ENCODE measurements around the gene SUCLG1. TPM values are rescaled to one million over a fixed set of nuclear protein-coding genes. Genes with fewer than 3 reads are reported as not detected.
A peak's percentile ranks its signal among the peaks of the same experiment; 100 is the strongest.

The SUCLG1 gene
- total RNA-seq, 1 experiment from 2014 or later = 105 TPM

DNA sequence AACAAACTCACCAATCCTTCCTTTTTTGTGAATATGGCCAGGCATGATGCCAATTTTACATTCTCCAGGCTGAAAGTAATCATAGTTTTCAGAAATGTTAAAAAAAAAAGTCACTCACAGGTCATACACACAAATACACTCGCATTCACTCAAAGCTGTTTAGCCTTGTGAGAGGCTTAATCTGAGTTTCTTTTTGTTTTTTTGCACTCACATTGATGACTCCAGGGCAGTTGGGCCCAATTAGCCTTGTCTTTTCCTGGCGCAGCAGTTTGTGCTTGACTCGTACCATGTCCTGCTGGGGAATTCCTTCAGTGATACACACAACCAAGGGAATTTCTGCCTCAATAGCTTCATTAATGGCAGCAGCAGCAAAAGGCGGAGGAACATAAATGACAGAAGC lies 18.0 kb downstream of the SUCLG1 start:
- intact Hi-C loops (cut with micrococcal nuclease) = no loop called here
- Mint-ChIP-seq H3K4me1 (ENCODE audit: insufficient read depth, unreplicated experiment) (peaks cover 17% of the 10 kb centered on the region), H3K27ac (ENCODE audit: low read depth, unreplicated experiment) (no peak overlapping the region), H3K9me3 (ENCODE audit: unreplicated experiment) (no peaks in the 10 kb centered on the region), H3K4me3 (ENCODE audit: unreplicated experiment) (no peak overlapping the region), H3K27me3 (ENCODE audit: insufficient read depth, unreplicated experiment) (no peaks in the 10 kb centered on the region), H3K36me3 (ENCODE audit: insufficient read depth, unreplicated experiment) (peaks cover 51% of the 10 kb centered on the region)
- DNase-seq (ENCODE audit: unreplicated experiment) = no peak
- ChIA-PET CTCF (no interaction called here), POLR2A (no interaction called here)
- TF ChIP-seq, protein P1, sequence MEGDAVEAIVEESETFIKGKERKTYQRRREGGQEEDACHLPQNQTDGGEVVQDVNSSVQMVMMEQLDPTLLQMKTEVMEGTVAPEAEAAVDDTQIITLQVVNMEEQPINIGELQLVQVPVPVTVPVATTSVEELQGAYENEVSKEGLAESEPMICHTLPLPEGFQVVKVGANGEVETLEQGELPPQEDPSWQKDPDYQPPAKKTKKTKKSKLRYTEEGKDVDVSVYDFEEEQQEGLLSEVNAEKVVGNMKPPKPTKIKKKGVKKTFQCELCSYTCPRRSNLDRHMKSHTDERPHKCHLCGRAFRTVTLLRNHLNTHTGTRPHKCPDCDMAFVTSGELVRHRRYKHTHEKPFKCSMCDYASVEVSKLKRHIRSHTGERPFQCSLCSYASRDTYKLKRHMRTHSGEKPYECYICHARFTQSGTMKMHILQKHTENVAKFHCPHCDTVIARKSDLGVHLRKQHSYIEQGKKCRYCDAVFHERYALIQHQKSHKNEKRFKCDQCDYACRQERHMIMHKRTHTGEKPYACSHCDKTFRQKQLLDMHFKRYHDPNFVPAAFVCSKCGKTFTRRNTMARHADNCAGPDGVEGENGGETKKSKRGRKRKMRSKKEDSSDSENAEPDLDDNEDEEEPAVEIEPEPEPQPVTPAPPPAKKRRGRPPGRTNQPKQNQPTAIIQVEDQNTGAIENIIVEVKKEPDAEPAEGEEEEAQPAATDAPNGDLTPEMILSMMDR (IDR thresholded peaks at IDR 0.05; ENCODE audit: unreplicated experiment) = no peak
- no TSS peak for BruUV-seq (replicated peaks)

DNA sequence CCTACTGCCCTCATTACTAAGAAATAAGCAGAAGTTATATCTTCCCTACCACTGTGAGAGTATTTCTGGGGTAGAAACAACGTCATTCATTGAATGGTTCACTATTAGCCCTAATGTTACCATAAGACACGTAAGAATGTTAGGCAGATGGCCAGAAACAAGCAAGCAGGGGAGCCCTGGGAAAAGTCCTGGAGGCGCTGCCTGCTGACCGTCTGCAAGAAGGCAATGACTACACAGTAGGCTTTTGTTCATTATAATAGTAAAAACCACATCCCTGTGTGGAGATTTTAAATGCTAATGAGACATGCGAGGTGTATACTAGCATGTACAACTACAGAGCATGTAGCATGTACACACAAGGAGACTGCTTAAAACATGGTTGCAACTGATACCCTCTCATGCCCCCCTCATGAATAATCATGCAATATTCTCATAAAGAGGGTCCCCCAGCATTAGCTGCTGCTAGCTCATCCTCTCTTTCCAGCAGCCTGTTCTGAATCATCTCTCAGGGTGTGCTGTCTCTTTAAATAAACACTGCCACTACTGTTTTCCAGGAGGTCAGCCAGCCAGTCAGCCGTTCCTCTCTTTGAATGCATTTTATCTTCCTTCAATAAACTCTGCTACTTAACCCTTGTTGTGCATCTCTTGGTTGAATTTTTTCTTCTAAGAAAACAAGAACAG lies 23.6 kb downstream of the SUCLG1 start:
- Mint-ChIP-seq H3K4me1 (ENCODE audit: insufficient read depth, unreplicated experiment) (no peaks in the 10 kb centered on the region), H3K27ac (ENCODE audit: low read depth, unreplicated experiment) (no peak overlapping the region), H3K36me3 (ENCODE audit: insufficient read depth, unreplicated experiment) (peaks cover 59% of the 10 kb centered on the region), H3K27me3 (ENCODE audit: insufficient read depth, unreplicated experiment) (no peaks in the 10 kb centered on the region), H3K9me3 (ENCODE audit: unreplicated experiment) (no peaks in the 10 kb centered on the region), H3K4me3 (ENCODE audit: unreplicated experiment) (no peak overlapping the region)
- POLR2A ChIA-PET = interaction anchor here (0.7 to 1.3 kb wide), 2 partner anchors 8 to 976 kb away, joined by 3 read pairs; no protein-coding TSS in a partner anchor
- no peak for DNase-seq (ENCODE audit: unreplicated experiment)
- BruUV-seq (replicated peaks) = no TSS peak
- TF ChIP-seq, protein P1 (IDR thresholded peaks at IDR 0.05; ENCODE audit: unreplicated experiment) = no peak
- CTCF ChIA-PET = no interaction called here
- intact Hi-C loops (cut with micrococcal nuclease) = no loop called here

DNA sequence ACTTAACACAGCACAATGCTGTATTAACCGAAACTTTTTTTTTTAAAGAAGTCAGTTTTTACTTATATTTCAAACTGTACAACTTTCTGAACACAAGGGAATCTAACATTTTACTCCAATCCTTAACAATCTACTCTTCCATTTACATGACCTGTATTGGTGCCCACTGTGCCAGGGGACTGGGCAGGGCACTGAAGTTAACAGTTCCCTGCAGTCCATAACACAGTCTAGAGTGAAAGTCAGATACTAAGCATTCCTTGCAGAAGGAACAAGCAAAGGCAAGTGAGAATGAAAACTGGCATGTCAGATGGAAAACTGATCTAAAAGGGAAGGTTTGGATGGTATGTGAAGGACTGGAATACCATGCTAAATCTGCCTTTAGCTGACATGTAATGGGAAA lies 29.8 kb downstream of the SUCLG1 start:
- Mint-ChIP-seq H3K9me3 (ENCODE audit: unreplicated experiment) (no peaks in the 10 kb centered on the region), H3K36me3 (ENCODE audit: insufficient read depth, unreplicated experiment) (peaks cover 57% of the 10 kb centered on the region), H3K4me3 (ENCODE audit: unreplicated experiment) (no peak overlapping the region), H3K27ac (ENCODE audit: low read depth, unreplicated experiment) (peak overlapping the region; percentile 52), H3K27me3 (ENCODE audit: insufficient read depth, unreplicated experiment) (no peaks in the 10 kb centered on the region), H3K4me1 (ENCODE audit: insufficient read depth, unreplicated experiment) (peaks cover 20% of the 10 kb centered on the region)
- ChIA-PET POLR2A (no interaction called here), CTCF (no interaction called here)
- no TSS peak for BruUV-seq (replicated peaks)
- intact Hi-C loops (cut with micrococcal nuclease) = loop anchor here (5.0 kb wide), 1 partner anchor 203 kb away; no protein-coding TSS in a partner anchor
- TF ChIP-seq, protein P1 (IDR thresholded peaks at IDR 0.05; ENCODE audit: unreplicated experiment) = no peak
- no peak for DNase-seq (ENCODE audit: unreplicated experiment)

DNA sequence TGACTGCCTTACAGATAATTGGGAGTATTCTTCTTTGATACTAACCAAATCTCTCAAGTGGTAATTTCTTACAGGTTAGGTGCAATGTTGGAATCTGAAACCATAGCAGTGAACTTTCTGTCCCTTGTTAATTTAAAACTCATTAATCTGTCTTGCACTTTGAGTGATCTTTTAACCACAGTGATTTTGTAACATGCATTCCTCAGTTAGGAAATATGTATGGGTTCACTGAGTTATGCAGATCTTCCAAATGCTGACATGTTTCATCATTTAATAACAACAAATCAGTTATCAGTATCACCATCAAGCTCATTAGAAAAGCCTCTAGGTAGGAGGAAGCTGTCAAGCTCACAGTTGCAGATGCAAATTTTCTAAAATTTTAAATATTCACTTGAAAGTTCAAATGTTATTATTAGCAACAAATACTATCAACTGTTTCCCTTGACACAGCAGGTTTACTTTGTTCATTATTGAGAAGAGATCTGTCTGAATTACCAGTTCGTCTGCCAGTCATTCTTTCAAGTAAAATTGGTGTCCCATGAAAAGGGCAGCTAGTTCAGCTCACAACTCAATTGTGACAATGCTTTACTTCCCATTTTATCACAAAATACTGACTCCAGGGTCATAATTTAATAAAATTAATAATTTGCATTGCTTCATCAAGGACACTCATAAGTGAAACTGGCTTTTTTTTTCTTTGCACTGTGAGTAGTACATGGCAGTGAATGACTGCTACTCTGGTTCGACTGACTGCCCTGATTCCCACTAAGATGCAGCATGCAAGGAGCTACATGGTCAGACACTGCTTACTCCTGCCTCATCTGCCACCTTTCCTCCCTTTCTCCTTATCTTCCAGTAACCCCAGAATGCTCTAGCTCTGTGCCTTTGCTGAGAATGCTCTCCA lies 31.6 kb downstream of the SUCLG1 start:
- peak; percentile 40 for DNase-seq (ENCODE audit: unreplicated experiment)
- no peaks in the 10 kb centered on the region for H3K27me3 Mint-ChIP-seq (ENCODE audit: insufficient read depth, unreplicated experiment)
- intact Hi-C loops (cut with micrococcal nuclease) = loop anchor here (5.0 kb wide), 1 partner anchor 205 kb away; no protein-coding TSS in a partner anchor
- no peak overlapping the region for H3K4me3 Mint-ChIP-seq (ENCODE audit: unreplicated experiment)
- TF ChIP-seq, protein P1 (IDR thresholded peaks at IDR 0.05; ENCODE audit: unreplicated experiment) = no peak
- BruUV-seq (replicated peaks) = no TSS peak
- H3K27ac Mint-ChIP-seq (ENCODE audit: low read depth, unreplicated experiment) = peak overlapping the region; percentile 11
- ChIA-PET CTCF (interaction anchor here (0.7 to 6.5 kb wide), 6 partner anchors 19 to 498 kb away, joined by 3 to 57 read pairs (median 4); no protein-coding TSS in a partner anchor), POLR2A (interaction anchor here (0.6 to 2.3 kb wide), 10 partner anchors 9 to 1077 kb away, joined by 3 to 15 read pairs (median 4); partner anchors contain the start of gene SUCLG1)
- no peaks in the 10 kb centered on the region for H3K9me3 Mint-ChIP-seq (ENCODE audit: unreplicated experiment)
- H3K36me3 Mint-ChIP-seq (ENCODE audit: insufficient read depth, unreplicated experiment) = peaks cover 60% of the 10 kb centered on the region
- peaks cover 20% of the 10 kb centered on the region for H3K4me1 Mint-ChIP-seq (ENCODE audit: insufficient read depth, unreplicated experiment)
